HG03354 (cell line): ENCODE data around the gene RAB35.
"Not testable (repeated sequence)": the region's sequence is repeated elsewhere in the genome, so short reads cannot be mapped to it uniquely, and the experiment has no call there.

ENCODE experiments used
- ATAC-seq: cut with Tn5 transposase; IDR thresholded peaks from one replicate; pipeline ENCODE4 v1.9.1; 2021; ENCODE audit warnings: mild to moderate bottlenecking; ENCODE audit not compliant: unreplicated experiment, poor library complexity, severe bottlenecking

The RAB35 gene

GRCh38 chr12:120067084-120067869, 49.3 kb downstream of the RAB35 start:
- no peak for ATAC-seq

GRCh38 chr12:120066341-120066740, 50.2 kb downstream of the RAB35 start:
- ATAC-seq, result no peak

GRCh38 chr12:120065472-120065871, 51.1 kb downstream of the RAB35 start:
- no peak for ATAC-seq

- no peak for ATAC-seq
Measured at GRCh38 chr12:120064054-120064940, 52.3 kb downstream of the RAB35 start.

- no peak for ATAC-seq
Measured at GRCh38 chr12:120062976-120063579, 53.5 kb downstream of the RAB35 start.

- no peak for ATAC-seq
Measured at GRCh38 chr12:120061575-120062214, 54.9 kb downstream of the RAB35 start.

GRCh38 chr12:120060717-120061116, 55.8 kb downstream of the RAB35 start:
- no peak for ATAC-seq

GRCh38 chr12:120060196-120060595, 56.4 kb downstream of the RAB35 start:
- no peak for ATAC-seq

- no peak for ATAC-seq
Measured at GRCh38 chr12:120056739-120057138, 59.8 kb downstream of the RAB35 start.

- no peak for ATAC-seq
Measured at GRCh38 chr12:120055231-120056000, 61.1 kb downstream of the RAB35 start.

GRCh38 chr12:120054293-120054692, 62.3 kb downstream of the RAB35 start:
- ATAC-seq, result no peak

GRCh38 chr12:120051535-120051934, 65.0 kb downstream of the RAB35 start:
- no peak for ATAC-seq

- ATAC-seq, result no peak
Measured at GRCh38 chr12:120049426-120049825, 67.1 kb downstream of the RAB35 start.

- no peak for ATAC-seq
Measured at GRCh38 chr12:120048263-120048662, 68.3 kb downstream of the RAB35 start.

GRCh38 chr12:120047072-120047471, 69.5 kb downstream of the RAB35 start:
- no peak for ATAC-seq

GRCh38 chr12:120045367-120045766, 71.2 kb downstream of the RAB35 start:
- not testable (repeated sequence) for ATAC-seq
